CD4-positive, alpha-beta T cell treated with Interleukin-12 subunit alpha and Interleukin-12 subunit beta, for 1 hour (primary cell): Measurements from ENCODE around the gene NBPF12.
"Not testable (repeated sequence)": the region's sequence is repeated elsewhere in the genome, so short reads cannot be mapped to it uniquely, and the experiment has no call there.

Experiments used
- DNase-seq: peaks from one replicate; pipeline ENCODE4 v3.0.0-alpha.2; 2020

Gene NBPF12

DNA sequence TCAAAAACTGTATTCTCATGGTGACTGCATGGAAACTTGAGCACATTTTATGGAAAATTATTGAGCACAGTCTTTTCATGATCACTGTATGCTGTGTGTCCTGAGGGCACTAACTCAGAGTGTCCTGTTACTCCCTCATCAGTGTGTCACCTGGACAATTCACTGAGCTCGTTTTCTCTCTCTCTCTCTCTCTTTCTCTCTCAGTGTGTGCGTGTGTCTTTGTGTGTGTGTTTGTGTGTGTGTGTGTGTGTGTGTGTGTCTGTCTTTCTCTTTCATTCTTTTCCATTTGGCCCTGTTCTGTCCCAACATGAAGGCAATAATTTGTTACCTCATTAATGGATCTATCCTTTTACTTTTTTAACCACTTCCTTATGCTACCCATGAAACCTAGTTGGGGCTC, 49.4 kb downstream of the NBPF12 start:
- not testable (repeated sequence) for DNase-seq

DNA sequence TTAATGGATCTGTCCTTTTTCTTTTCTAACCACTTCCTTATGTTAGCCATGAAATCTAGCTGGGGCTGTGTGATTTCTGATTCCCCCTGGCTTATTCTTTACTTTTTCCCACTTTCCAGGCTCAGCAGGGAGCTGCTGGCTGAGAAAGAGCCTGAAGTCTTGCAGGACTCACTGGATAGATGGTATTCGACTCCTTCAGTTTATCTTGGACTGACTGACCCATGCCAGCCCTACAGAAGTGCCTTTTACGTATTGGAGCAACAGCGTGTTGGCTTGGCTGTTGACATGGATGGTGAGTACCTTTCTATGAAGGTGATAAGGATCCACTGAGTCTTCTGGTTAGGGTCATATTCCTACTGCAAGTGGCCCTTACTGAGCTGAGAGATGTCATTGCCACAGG, 51.3 kb downstream of the NBPF12 start:
- DNase-seq, result not testable (repeated sequence)

DNA sequence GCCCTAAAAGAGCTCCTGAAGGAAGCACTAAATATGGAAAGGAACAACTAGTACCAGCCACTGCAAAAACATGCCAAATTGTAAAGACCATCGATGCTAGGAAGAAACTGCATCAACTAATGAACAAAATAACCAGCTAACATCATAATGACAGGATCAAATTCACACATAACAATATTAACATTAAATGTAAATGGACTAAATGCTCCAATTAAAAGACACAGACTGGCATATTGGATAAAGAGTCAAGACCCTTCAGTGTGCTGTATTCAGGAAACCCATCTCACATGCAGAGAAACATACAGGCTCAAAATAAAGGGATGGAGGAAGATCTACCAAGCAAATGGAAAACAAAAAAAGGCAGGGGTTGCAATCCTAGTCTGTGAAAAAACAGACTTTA, 70.4 kb downstream of the NBPF12 start:
- DNase-seq, result not testable (repeated sequence)

DNA sequence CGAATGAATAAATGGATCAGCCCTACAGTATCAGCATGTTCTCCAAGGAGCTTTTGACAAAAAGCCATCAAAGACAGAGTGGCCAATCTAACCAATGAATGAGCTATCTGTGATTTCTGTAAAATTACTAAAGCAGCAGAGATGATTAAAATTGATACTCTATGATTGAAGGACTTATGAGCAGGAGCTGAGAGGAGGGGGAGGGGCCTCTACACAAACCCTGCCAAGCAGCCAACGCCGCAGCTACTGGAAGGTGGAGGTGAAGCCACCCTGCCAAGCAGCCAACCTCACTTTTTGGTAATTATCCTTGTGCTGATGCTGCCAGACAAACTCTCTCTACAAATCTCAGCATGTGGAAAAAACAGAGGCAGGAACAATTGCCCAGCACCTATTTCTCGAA, 88.9 kb downstream of the NBPF12 start:
- not testable (repeated sequence) for DNase-seq

DNA sequence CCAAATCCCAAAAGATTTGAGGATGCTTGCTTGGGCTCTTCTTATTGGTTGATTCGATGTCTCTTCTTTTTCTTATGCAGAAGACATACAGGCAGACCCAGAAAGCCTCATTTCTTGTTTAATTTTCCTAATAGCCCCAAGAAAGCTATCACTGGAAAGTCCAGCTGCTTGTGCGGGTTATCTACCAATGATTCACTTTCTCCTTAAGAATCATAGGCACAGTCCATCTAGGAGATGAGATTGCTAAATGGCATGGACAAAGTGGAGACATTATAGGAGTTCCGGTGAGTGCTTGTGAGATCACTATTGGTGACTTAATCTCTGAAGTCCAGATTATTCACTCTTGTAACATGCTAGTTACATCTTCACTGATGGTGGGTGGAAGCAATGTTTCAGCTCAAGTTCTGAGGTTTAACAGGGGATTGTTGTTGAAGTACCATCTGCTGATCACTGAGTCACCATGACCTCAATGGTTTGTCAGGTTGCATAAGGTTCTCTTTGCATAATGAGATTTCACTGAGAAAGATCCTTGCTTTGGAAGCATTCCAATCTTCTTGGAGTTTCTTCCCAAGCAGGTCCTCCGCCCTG, 92.0 kb downstream of the NBPF12 start:
- DNase-seq, result not testable (repeated sequence)

DNA sequence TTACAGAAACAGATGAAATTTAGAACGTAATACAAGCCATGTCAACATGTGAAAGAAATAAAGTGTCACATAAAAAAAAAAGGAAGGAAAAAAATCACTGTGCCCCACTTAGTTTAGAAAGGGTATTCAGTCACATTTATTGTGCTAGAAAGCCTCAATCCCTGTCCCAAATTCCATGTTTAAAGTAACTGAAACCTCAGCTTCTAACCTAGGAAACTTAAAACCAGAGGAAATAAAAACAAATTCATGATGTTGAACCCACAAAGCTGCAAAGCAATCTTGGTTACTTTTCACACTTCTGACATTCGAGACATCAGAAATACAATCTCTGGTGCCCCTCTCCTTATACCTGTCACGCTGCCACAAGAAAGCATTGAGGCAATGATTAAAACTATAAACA, 101.8 kb downstream of the NBPF12 start:
- DNase-seq, result no peak

DNA sequence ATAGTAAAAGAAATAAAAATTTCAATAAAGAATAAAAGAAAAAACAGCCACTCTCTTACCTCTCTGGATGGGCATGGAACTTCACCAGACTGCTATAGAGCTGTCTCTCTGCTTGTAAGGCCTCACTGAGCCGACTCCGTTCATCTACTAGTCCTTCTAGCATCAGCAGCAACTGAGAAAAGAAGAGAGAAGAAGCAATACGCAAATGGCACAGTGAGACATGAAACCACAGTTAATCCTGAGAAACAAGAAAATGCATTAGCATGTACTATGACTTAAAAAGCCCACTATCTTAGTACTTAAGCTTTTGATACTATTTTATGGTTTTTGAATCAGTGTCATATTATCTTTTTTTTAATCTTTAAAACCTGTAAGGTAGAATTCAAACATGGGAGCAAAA, 104.8 kb downstream of the NBPF12 start:
- not testable (repeated sequence) for DNase-seq

DNA sequence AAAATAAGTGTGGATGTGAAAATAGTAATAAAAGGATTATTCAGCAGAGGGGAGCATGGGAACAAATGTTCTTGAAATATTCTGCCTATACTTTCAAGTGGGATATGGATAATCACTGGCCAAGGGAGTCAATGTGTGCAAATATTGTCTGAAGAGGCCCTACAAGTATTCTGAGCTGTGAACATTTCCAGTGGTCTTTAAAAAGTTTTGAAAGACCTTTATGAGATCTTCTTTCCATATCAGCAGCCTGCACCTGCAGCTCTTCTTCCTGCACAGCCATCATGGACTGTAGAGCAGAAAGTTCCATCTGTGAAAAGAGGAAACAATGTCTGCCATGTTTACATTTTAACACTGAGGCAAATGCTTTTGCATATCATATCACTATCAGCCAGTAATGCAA, 106.4 kb downstream of the NBPF12 start:
- DNase-seq, result not testable (repeated sequence)
